GM21619 (cell line): ENCODE measurements around the gene KIAA1217.

Source experiments
- ATAC-seq: cut with Tn5 transposase; IDR thresholded peaks from one replicate; pipeline ENCODE4 v1.9.1; 2021; ENCODE audit not compliant: unreplicated experiment

Gene KIAA1217

GRCh38 chr10:24288581-24288980, 79.6 kb downstream of the KIAA1217 start:
- no peak for ATAC-seq

- no peak for ATAC-seq
These were observed 80.3 kb downstream of the KIAA1217 start for GRCh38 chr10:24289235-24289634.

GRCh38 chr10:24292304-24293293, 83.7 kb downstream of the KIAA1217 start:
- no peak for ATAC-seq

- ATAC-seq: peak; percentile 65
These were observed 90.8 kb downstream of the KIAA1217 start for GRCh38 chr10:24299578-24300260.

GRCh38 chr10:24303522-24304310, 94.8 kb downstream of the KIAA1217 start:
- ATAC-seq: no peak

GRCh38 chr10:24305551-24306506, 96.9 kb downstream of the KIAA1217 start:
- no peak for ATAC-seq

- ATAC-seq: no peak
These were observed 97.6 kb downstream of the KIAA1217 start for GRCh38 chr10:24306507-24306875.

GRCh38 chr10:24307116-24307515, 98.2 kb downstream of the KIAA1217 start:
- ATAC-seq: no peak

GRCh38 chr10:24307696-24308485, 99.0 kb downstream of the KIAA1217 start:
- no peak for ATAC-seq

- ATAC-seq: no peak
These were observed 101.2 kb downstream of the KIAA1217 start for GRCh38 chr10:24310104-24310503.

- no peak for ATAC-seq
These were observed 103.0 kb downstream of the KIAA1217 start for GRCh38 chr10:24311888-24312287.

- no peak for ATAC-seq
These were observed 104.3 kb downstream of the KIAA1217 start for GRCh38 chr10:24313283-24313682.

- no peak for ATAC-seq
These were observed 106.3 kb downstream of the KIAA1217 start for GRCh38 chr10:24315211-24315610.

- no peak for ATAC-seq
These were observed 109.6 kb downstream of the KIAA1217 start for GRCh38 chr10:24318517-24318916.

GRCh38 chr10:24320373-24320772, 111.4 kb downstream of the KIAA1217 start:
- ATAC-seq: no peak

GRCh38 chr10:24324651-24325050, 115.7 kb downstream of the KIAA1217 start:
- ATAC-seq: no peak

- ATAC-seq: no peak
These were observed 122.5 kb downstream of the KIAA1217 start for GRCh38 chr10:24331457-24331856.

- ATAC-seq: no peak
These were observed 124.8 kb downstream of the KIAA1217 start for GRCh38 chr10:24333736-24334135.

- ATAC-seq: no peak
These were observed 125.5 kb downstream of the KIAA1217 start for GRCh38 chr10:24334279-24334939.
